GM08714 (cell line): ENCODE results near the gene TOMM7.
"Not testable (repeated sequence)": the region's sequence is repeated elsewhere in the genome, so short reads cannot be mapped to it uniquely, and the experiment has no call there.

Experiments used
- H3K4me3 ChIP-seq: fragments of 200-500 bp; sonication (Bioruptor generic); 2 replicates; pipeline ENCODE4 v1.5.1; 2014; ENCODE audit warnings: mild to moderate bottlenecking, low read length, inconsistent platforms
- ZNF274 ChIP-seq: IDR thresholded peaks from 2 replicates; pipeline ENCODE4 v1.6.1; 2012; ENCODE audit warnings: mild to moderate bottlenecking, low read depth, low read length

TOMM7 gene

GRCh38 chr7:22791204-22792158 lies 31.2 kb downstream of the TOMM7 start:
- no peak for TF ChIP-seq ZNF274
- H3K4me3 ChIP-seq: no peak overlapping the region

- not testable (repeated sequence) for H3K4me3 ChIP-seq
Measured at GRCh38 chr7:22790640-22791039, 32.0 kb downstream of the TOMM7 start.

DNA sequence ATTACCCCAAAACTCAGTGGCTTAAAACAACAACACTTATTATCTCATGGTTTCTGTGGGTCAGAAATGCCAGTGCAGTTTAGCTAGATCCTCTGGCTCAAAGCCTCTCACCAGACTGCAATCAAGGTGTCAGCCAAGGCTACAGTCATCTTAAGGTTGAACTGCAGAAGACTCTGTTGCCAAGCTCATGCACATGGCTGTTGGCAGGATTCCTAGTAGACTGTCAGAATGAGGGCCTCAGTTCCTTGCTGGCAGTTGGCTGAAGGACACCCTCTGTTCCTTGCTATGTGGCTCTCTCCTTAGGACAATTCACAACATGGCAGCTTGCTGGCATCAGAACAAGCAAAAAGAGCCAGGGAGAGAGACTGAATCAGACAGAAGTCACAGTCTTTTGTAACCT lies 34.7 kb downstream of the TOMM7 start:
- no peak for TF ChIP-seq ZNF274
- no peak overlapping the region for H3K4me3 ChIP-seq

DNA sequence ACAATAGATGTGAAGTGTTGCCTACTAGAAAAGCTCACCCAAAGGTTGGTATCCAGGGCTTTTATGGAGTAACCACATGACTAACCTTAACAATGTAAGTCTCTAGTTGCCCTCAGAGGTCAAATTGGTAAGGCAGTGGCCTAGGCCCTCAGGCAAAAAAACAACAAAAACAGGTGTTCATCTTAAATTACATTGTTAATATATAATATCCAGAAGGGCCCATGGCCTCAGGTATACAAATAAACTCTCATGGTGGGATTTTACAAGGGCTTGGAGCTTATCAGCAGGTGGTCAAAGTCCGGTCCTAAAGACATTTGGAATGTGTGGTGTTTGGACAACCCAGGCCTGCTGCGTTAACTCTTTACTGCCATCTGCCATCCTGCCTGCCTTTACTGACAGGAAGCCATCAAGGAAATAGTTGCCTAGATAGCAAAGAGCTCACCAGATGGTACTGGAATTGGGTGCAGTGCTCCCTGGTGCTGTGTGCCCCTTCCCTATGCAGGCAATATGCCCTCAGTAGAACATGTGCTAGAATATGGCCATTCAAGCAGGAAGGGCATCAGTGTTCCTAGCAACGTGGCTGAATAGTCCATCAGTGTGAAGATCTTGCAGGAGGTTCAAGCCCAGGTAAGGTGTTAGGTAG lies 36.2 kb downstream of the TOMM7 start:
- TF ChIP-seq ZNF274: no peak
- no peak overlapping the region for H3K4me3 ChIP-seq

DNA sequence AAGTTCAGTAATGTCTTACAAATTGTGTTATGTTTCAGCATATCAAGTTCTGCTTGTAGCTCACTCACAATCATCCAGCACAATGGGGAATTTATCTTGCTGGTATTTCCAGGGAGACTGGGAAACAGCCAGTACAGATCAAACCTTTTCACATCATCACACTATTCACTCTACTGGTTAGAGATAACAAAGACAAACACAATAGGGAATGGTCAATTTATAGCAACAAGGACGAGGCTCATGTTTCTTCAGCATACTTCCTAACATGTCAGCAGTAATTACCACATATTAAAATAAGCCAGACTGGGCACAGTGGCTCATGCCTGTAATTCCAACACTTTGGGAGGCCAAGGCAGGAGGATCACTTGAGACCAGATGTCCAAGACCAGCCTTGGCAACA lies 38.3 kb downstream of the TOMM7 start:
- TF ChIP-seq ZNF274: no peak
- H3K4me3 ChIP-seq: no peak overlapping the region

DNA sequence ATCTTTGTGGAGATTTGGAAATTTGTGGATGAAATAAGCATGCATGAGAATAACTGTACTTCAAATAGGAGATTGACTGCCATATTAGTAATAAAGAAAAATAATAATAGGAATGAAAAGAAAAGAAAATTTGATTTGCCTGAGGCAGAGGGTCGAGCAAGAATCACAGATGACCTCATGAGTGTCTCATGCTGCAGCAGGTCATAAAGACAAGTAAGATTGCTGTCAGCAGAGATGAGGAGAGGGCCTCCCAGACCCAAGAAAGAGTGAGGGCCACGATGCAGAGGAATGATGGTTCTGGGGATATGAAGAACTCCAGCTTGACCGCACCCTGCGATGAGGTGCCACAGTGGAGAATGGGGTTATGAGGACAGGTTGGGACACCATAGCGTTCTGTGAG lies 39.2 kb downstream of the TOMM7 start:
- no peak for TF ChIP-seq ZNF274
- H3K4me3 ChIP-seq: no peak overlapping the region

- no peak overlapping the region for H3K4me3 ChIP-seq
- no peak for TF ChIP-seq ZNF274
Measured at GRCh38 chr7:22782616-22783232, 39.9 kb downstream of the TOMM7 start.

GRCh38 chr7:22781230-22781711 lies 41.4 kb downstream of the TOMM7 start:
- no peak overlapping the region for H3K4me3 ChIP-seq

DNA sequence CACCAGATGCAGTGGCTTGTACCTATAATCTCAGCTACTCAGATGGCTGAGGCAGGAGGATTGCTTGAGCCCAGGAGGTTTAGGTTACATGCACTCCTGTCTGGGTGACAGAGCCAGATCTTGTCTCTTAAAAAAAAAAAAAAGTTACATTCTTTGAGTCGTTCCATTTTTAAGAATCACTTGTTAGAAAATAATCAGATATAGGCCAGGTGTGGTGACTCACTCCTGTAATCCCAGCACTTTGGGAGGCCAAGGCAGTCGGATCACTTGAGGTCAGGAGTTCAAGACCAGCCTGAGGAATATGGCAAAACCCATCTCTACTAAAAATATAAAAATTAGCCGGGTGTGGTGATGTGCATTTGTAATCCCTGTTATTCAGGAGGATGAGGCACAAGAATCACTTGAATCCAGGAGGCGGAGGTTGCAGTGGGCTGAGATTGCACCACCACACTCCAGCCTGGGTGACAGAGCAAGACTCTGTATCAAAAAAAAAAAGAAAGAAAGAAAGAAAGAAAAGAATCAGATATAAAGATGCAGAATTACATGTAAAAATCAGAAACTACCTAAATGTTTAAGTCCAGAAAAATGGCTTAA lies 42.8 kb downstream of the TOMM7 start:
- H3K4me3 ChIP-seq: not testable (repeated sequence)

More at GRCh38 chr7:22781230-22781711, 41.4 kb downstream of the TOMM7 start:
- TF ChIP-seq ZNF274: no peak

DNA sequence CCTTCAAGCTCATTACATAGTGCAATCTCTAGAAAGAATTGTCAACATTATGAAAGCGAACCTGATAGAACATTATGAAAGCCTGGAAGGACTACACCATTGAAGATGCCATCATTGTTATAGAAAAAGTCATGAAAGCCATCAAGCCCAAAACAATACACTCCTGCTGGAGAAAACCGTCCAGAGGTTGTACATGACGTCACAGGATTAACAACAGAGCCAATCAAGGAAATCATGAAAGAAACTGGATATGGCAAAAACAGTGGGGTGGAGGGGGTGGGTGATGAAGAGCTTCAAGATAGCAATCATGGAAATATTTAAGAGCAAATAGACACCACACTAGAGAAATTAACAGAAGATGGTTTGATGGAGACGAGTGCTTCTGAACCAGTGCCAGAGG lies 45.7 kb downstream of the TOMM7 start:
- TF ChIP-seq ZNF274: no peak
- H3K4me3 ChIP-seq: no peak overlapping the region

- TF ChIP-seq ZNF274: no peak
- no peak overlapping the region for H3K4me3 ChIP-seq
Measured at GRCh38 chr7:22772885-22773284, 49.8 kb downstream of the TOMM7 start.

DNA sequence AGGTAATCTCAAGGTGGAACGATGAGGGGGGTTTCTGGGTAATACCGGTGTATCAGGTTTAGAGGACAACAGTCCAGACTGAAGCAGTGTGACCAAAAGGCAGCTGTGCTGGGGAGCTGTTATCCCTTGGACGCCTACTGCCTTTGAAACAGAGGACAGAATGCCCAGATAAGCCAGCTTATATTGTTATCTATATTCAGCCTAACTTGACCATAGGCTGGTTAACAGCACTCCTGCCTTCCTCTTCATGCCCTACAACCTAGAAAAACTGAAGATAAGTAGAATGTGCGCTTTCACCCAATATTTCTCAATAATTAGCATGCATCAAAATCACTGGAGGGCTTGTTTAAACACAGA lies 50.8 kb downstream of the TOMM7 start:
- no peak overlapping the region for H3K4me3 ChIP-seq
- TF ChIP-seq ZNF274: no peak

GRCh38 chr7:22771194-22771871 lies 51.3 kb downstream of the TOMM7 start:
- TF ChIP-seq ZNF274: no peak
- H3K4me3 ChIP-seq: no peak overlapping the region

GRCh38 chr7:22765609-22766008 lies 57.0 kb downstream of the TOMM7 start:
- no peak overlapping the region for H3K4me3 ChIP-seq
- TF ChIP-seq ZNF274: no peak
